OCI-LY3 (cell line): ENCODE measurements around the gene ZMIZ1.

ENCODE experiments used
- H2AFZ ChIP-seq: fragments of 200-600, 300-600 bp; shearing (Covaris generic); 2 replicates; pipeline ENCODE4 v1.6.0; 2014; ENCODE audit warnings: antibody characterized with exemption, low read depth, low read length
- H3K27ac ChIP-seq: fragments of 200-600, 300-600 bp; sonication (generic); 2 replicates; pipeline ENCODE4 v1.5.1; 2014; ENCODE audit warnings: mild to moderate bottlenecking, low read length, moderate library complexity, mixed read lengths
- H3K27me3 ChIP-seq: fragments of 200-600, 300-600 bp; sonication (generic); 2 replicates; pipeline ENCODE4 v1.6.1; 2014; ENCODE audit warnings: low read depth, low read length, mixed read lengths
- H3K36me3 ChIP-seq: fragments of 200-600, 300-600 bp; sonication (generic); replicated peaks from 2 replicates; pipeline ENCODE3; 2014; ENCODE audit warnings: low read depth, low read length, mixed read lengths
- H3K4me1 ChIP-seq: fragments of 300-600, 200-600 bp; sonication (generic); 2 replicates; pipeline ENCODE4 v1.6.1; 2014; ENCODE audit warnings: low read length, mixed read lengths
- H3K4me2 ChIP-seq: fragments of 200-600, 300-600 bp; sonication (generic); 2 replicates; pipeline ENCODE4 v1.6.1; 2014; ENCODE audit warnings: low read length, mixed read lengths
- H3K4me3 ChIP-seq: fragments of 300-600, 200-600 bp; sonication (generic); 2 replicates; pipeline ENCODE4 v1.5.1; 2014; ENCODE audit warnings: antibody characterized with exemption, mild to moderate bottlenecking, low read length, moderate library complexity
- H3K79me2 ChIP-seq: fragments of 300-600, 200-600 bp; shearing (Covaris generic); 2 replicates; pipeline ENCODE4 v1.6.1; 2014; ENCODE audit warnings: mild to moderate bottlenecking, low read length, mixed read lengths
- H3K9ac ChIP-seq: fragments of 300-600, 200-600 bp; shearing (Covaris generic); 2 replicates; pipeline ENCODE4 v1.6.0; 2014; ENCODE audit warnings: mild to moderate bottlenecking, low read length, moderate library complexity
- H3K9me3 ChIP-seq: fragments of 200-600, 300-600 bp; shearing (Covaris generic); 2 replicates; pipeline ENCODE4 v1.6.1; 2014; ENCODE audit warnings: low read length, mixed read lengths; ENCODE audit not compliant: insufficient read depth
- H4K20me1 ChIP-seq: fragments of 200-600, 300-600 bp; sonication (generic); 2 replicates; pipeline ENCODE4 v1.6.1; 2016; ENCODE audit warnings: low read length, mixed read lengths; ENCODE audit not compliant: insufficient read depth
- EZH2phosphoT487 ChIP-seq: fragments of 200-600 bp; shearing (Covaris generic); IDR thresholded peaks from 2 replicates; pipeline ENCODE4 v1.6.1; 2018; ENCODE audit warnings: antibody characterized with exemption, mixed run types, low read depth
- TF ChIP-seq, protein P1 (sequence below): fragments of 200-600, 300-600 bp; sonication (generic); IDR thresholded peaks from 2 replicates; pipeline ENCODE4 v1.5.1; 2014; ENCODE audit warnings: antibody characterized with exemption, low read length, low read depth

The ZMIZ1 gene

DNA sequence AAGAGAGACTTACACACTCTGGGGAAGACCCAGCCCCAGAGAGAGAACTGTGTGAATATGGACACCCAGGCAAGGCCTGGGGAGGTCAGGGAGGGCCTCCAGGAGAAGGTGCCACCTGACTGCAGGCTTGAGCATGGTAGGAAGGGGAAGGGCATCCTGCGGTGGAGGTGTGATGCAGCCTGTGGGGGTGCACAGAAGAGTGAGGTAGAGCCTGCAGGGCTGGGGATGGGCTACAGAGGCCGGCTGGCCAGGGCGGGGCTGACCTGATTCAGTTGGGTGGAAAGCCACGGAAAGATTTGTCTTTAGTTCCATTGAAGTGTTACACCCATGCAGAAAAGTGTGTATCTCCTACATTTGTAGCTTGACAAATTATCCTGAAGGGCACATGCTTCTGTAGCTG lies 47.6 kb downstream of the ZMIZ1 start:
- no peaks in the 10 kb centered on the region for H3K4me1 ChIP-seq
- no peak overlapping the region for H3K9ac ChIP-seq
- no peaks in the 10 kb centered on the region for H3K9me3 ChIP-seq
- no peak overlapping the region for H3K27ac ChIP-seq
- no peak overlapping the region for H2AFZ ChIP-seq
- no peaks in the 10 kb centered on the region for H3K36me3 ChIP-seq
- no peaks in the 10 kb centered on the region for H3K27me3 ChIP-seq
- H3K4me2 ChIP-seq, result no peak overlapping the region
- TF ChIP-seq, protein P1, sequence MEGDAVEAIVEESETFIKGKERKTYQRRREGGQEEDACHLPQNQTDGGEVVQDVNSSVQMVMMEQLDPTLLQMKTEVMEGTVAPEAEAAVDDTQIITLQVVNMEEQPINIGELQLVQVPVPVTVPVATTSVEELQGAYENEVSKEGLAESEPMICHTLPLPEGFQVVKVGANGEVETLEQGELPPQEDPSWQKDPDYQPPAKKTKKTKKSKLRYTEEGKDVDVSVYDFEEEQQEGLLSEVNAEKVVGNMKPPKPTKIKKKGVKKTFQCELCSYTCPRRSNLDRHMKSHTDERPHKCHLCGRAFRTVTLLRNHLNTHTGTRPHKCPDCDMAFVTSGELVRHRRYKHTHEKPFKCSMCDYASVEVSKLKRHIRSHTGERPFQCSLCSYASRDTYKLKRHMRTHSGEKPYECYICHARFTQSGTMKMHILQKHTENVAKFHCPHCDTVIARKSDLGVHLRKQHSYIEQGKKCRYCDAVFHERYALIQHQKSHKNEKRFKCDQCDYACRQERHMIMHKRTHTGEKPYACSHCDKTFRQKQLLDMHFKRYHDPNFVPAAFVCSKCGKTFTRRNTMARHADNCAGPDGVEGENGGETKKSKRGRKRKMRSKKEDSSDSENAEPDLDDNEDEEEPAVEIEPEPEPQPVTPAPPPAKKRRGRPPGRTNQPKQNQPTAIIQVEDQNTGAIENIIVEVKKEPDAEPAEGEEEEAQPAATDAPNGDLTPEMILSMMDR, result no peak
- H3K4me3 ChIP-seq, result no peak overlapping the region
- peaks cover 4% of the 10 kb centered on the region; the same call in 1 of the 2 replicates for H4K20me1 ChIP-seq
- H3K79me2 ChIP-seq, result no peaks in the 10 kb centered on the region

DNA sequence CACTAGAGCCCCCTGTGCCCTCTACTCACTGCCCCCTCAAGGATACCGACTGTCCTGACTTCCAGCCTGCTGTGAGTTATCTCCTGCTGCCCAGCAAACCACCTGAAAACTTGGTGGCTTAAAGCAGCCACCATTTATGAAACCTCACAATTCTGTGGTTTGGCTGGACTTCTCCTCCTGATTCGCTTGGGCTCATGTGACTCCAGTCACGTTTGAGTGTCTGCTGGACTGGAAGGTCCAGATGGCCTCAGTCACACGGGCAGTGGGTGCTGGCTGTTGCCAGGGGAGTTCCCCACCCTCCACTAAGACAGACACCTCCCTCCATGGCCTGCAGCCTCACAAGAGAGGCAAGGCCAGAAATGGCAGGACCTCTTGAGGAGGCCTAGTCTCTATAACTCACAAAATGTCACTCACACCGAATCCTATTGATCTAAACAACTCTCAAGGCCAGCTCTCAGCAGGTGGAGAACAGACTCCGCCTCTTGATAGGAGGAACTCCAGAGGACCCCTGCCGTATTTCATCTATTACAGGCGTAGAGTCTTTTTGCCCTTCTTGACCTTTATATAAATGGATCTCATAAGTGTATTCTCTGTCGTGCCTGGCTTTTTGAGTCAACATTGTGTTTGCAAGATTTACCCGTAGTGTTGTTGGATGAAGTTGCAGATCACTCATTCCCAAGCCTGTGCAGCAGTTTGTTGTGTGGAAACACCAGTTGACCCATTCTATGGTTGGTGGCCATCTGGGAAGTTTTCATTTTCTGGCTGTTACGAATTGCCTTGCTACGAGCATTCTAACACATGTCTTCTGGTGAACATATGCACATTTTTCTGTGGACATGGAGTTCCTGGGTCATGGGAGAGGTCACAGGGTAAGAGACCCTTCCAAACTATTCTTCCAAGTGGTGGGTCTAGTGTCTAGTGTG lies 48.3 kb downstream of the ZMIZ1 start:
- no peak overlapping the region for H3K4me3 ChIP-seq
- no peak overlapping the region for H3K9ac ChIP-seq
- TF ChIP-seq, protein P1, result no peak
- TF ChIP-seq EZH2phosphoT487, result no peak
- no peak overlapping the region for H2AFZ ChIP-seq
- H3K27ac ChIP-seq, result no peak overlapping the region
- no peaks in the 10 kb centered on the region for H3K4me1 ChIP-seq
- H3K79me2 ChIP-seq, result no peaks in the 10 kb centered on the region
- H3K9me3 ChIP-seq, result no peaks in the 10 kb centered on the region
- no peaks in the 10 kb centered on the region for H3K36me3 ChIP-seq
- no peaks in the 10 kb centered on the region for H3K27me3 ChIP-seq
- peaks cover 4% of the 10 kb centered on the region; the same call in 1 of the 2 replicates for H4K20me1 ChIP-seq
- H3K4me2 ChIP-seq, result no peak overlapping the region

DNA sequence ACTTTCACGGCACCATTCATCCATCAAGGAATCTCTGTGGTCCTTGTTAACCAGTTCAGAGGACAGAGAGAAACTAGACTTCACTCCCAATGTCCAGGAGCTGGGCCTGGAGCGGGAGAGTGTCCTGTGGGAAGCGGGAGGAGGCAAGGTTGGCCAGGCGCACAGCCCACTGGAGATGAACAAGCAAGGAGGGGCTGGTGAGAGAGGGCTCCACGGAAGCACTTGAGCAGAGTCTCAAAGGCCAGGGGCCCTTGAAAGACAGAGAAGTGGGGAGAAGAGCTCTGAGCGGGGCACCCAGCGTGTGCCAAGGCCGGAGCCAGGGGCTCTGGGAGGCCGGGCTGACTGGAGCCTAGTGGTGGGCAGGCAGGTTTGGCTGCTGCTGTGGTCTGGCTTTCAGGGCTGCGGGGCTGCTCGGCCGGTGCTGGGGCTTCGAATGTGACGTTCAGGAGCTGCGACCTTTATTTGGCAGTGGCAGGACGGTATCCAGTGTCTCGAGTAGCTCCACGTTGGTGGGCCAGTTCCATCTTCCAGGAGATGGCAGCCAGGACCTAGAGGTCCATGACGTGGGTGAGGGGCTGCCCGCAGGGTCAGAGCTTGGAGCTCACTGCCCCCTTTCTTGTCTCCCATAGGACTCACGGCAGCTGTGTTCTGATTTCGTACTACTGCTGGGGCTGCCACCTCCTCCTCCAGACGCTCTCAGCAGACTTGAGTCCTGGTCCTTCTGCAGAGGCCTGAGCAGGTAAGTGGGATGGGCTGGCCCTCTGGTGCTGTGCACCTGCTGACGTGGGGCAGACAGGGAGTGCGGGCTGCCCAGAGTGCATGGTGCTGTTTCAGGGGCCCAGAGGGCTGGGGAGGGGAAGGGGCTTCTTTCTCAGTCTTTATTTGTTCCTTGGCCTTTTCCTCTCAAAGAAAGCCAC lies 49.8 kb downstream of the ZMIZ1 start:
- Histone ChIP-seq H3K79me2 (no peaks in the 10 kb centered on the region), H2AFZ (no peak overlapping the region), H3K27ac (no peak overlapping the region), H4K20me1 (peaks cover 4% of the 10 kb centered on the region; the same call in 1 of the 2 replicates), H3K9me3 (no peaks in the 10 kb centered on the region), H3K9ac (no peak overlapping the region), H3K27me3 (no peaks in the 10 kb centered on the region), H3K4me3 (no peak overlapping the region), H3K4me1 (no peaks in the 10 kb centered on the region), H3K36me3 (no peaks in the 10 kb centered on the region), H3K4me2 (no peak overlapping the region)
- no peak for TF ChIP-seq EZH2phosphoT487
- TF ChIP-seq, protein P1, result no peak

DNA sequence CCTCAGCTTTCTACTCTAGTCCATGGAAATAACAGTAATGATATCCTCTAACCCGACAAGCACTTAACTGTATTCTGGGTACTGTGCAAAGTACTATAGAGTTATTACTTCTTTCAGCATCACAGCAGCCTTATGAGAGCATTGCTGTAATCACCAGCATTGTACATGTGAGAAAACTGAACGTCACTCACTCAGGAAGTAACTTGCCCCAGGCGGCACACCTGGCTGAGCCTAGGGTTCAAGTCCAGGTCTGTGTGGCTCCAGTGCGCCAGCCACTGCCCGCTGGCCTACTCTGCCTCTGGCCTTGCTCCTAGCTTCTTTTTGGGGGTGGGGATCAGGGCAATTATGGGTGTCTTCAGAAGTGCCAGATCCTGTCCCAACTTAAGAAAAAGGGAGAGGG lies 50.5 kb downstream of the ZMIZ1 start:
- Histone ChIP-seq H3K79me2 (no peaks in the 10 kb centered on the region), H3K9ac (no peak overlapping the region), H3K27ac (no peak overlapping the region)

More for the DNA sequence above, 50.5 kb downstream of the ZMIZ1 start:
- H3K27me3 ChIP-seq, result no peaks in the 10 kb centered on the region
- H3K36me3 ChIP-seq, result no peaks in the 10 kb centered on the region
- no peaks in the 10 kb centered on the region for H3K4me1 ChIP-seq
- H2AFZ ChIP-seq, result no peak overlapping the region
- no peak for TF ChIP-seq EZH2phosphoT487
- TF ChIP-seq, protein P1, result no peak
- peaks cover 4% of the 10 kb centered on the region; the same call in 1 of the 2 replicates for H4K20me1 ChIP-seq
- H3K4me2 ChIP-seq, result no peak overlapping the region
- no peak overlapping the region for H3K4me3 ChIP-seq
- no peaks in the 10 kb centered on the region for H3K9me3 ChIP-seq
